Urothelium cell line (cell line): ENCODE data around the gene HOMER3.
A peak's percentile ranks its signal among the peaks of the same experiment; 100 is the strongest.
"Not testable (repeated sequence)": the region's sequence is repeated elsewhere in the genome, so short reads cannot be mapped to it uniquely, and the experiment has no call there.

ENCODE experiments used
- DNase-seq: peaks from one replicate; pipeline ENCODE4 v3.0.0; 2011; ENCODE audit warnings: low spot score, mixed read lengths
- FAIRE-seq: peaks from 2 replicates; lab custom pipeline; 2011; peaks lifted over from hg19 to GRCh38; lab: Jason Lieb, UNC

Gene HOMER3

DNA sequence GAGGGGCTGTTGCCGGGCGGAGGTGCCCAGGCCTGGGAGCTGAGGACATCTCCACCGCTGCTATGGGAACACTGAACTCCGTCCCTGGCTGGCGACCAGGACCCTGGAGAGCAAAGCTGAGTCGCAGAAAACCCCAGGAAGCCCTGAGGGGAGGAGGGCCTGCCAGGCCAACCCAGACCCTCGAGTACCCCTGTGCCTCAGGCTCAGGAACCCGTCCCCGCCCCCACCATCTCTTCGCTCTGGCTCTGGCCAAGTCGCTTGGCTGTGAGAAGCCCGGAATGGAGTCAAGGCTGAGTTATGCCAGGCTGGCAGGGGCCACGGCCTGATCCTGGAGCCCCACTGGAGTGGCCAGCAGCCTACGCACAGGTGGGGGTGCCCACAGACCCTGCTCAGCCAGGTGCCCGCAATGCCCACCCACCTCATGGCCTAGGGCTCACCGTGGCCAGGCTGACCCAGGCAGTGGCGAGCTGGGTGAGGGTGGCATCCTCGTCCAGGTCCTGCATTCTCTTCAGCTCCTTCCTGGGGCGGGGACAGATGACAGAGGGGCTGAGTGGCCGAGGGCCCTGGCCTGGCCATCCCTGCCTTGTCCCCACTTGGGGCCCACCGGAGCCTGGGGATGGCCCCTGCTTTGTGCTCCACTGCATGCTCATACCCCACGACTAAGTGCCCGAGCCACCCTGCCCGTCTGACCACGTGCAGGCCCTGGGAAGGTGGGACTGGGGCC lies 36.5 kb downstream of the HOMER3 start:
- FAIRE-seq (no peak), DNase-seq (no peak)

DNA sequence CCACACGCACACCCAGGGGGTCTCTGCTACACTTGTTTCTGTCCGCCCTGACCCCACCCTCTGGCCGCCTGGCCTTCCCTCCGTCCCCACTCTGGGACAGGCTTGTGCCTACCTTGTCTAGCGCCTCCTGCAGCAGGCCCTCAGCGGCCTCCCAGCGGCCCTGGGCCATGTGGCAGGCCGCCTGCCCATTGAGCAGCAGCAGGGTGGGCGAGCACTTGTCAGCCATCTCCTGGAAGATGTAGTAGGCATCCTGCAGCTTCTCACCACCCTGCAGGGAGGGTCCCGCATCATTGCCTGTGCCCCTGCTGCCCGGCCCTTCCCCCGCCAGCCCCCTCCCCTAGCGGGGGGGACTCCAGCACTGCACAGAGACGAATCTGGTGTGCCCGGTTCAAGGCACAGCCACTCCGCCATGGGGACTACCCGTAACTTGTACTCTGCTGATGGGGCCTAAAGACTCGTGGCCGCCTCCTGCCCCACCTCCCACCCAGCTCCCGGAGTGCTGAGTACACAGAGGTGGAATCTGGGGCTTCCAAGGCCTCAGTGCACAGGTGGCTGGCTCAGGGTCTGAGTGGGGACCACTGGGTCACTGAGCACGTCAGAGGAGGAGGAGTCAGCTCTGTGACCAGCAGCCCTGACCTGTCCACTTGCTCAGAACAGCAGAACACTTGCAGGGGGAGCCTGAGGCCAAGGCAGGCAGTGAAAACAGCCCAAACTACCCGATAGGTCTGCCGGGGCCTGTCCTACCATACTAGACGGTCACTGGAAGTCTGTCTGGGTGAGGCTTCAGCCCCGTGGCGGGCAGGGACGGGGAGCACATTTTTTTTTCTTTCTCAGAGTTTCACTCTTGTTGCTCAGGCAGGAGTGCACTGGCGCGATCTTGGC lies 37.6 kb downstream of the HOMER3 start:
- DNase-seq (no peak), FAIRE-seq (no peak)

DNA sequence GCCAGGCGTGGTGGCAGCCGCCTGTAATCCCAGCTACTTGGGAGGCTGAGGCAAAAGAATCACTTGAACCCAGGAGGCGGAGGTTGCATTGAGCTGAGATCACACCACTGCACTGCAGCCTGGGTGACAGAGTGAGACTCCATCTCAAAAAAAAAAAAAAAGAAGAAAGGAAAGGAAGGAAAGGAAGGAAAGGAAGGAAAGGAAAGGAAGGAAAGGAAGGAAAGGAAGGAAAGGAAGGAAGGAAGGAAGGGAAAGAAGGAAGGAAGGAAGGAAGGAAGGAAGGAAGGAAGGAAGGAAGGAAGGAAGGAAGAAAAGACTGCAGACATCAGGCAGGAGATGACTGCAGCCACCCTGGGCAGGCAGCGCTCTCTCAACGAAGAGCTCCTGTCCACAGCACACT lies 38.5 kb downstream of the HOMER3 start:
- not testable (repeated sequence) for FAIRE-seq, DNase-seq

DNA sequence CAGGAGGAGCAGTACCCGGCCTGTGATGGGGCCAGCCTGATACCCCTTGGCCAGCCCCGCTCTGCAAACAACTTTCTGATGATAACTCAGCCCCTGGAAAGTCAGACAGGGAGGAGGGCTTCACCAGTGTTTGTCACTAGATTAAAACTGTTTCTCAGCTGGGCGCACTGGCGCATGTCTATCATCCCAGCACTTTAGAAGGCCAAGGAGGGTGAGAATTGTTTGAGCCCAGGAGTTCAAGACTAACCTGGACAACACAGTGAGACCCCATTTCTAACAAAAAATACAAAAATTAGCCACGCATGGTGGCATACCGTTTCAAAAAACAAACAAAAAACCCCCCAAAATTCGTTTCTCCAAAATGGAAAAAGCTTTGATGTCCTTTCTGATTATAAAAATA lies 39.5 kb downstream of the HOMER3 start:
- DNase-seq, result no peak
- FAIRE-seq, result no peak

DNA sequence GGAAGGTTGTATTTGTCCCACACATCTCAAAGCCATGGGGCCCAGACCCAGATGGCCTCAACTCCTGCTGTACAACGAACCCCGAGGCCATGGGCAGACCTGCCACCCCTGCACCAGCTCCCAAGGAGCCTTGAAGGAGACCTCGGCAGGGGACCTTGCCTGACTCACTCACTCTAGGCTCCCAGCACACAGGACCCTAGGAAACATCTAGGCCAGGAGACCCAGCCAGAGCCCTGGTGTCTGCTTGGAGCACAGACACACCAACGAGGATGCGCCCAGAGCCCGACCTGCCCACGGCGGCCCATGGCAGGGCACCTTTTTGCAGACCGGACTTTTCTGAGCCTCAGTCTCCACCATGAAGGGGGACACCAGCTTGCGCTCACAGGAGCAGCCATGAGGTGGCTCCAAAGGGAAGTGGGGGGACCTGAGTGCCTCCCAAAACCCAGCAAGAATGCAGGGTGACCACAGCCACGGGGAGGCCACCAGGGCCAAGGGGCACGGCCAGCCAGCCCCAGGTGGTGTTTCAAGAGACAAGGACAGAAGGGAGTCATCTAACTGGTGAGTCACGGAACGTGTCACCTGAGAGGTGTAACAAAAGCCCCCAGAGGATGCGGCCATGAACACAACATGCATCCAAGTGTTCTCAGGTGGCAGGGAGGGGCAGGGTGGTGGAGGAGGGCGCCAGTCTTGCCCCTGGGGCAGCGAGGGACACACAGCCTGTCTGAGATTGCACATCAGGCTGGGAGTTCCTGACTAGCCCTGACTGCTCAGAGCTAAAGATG lies 40.1 kb downstream of the HOMER3 start:
- FAIRE-seq (no peak), DNase-seq (no peak)

DNA sequence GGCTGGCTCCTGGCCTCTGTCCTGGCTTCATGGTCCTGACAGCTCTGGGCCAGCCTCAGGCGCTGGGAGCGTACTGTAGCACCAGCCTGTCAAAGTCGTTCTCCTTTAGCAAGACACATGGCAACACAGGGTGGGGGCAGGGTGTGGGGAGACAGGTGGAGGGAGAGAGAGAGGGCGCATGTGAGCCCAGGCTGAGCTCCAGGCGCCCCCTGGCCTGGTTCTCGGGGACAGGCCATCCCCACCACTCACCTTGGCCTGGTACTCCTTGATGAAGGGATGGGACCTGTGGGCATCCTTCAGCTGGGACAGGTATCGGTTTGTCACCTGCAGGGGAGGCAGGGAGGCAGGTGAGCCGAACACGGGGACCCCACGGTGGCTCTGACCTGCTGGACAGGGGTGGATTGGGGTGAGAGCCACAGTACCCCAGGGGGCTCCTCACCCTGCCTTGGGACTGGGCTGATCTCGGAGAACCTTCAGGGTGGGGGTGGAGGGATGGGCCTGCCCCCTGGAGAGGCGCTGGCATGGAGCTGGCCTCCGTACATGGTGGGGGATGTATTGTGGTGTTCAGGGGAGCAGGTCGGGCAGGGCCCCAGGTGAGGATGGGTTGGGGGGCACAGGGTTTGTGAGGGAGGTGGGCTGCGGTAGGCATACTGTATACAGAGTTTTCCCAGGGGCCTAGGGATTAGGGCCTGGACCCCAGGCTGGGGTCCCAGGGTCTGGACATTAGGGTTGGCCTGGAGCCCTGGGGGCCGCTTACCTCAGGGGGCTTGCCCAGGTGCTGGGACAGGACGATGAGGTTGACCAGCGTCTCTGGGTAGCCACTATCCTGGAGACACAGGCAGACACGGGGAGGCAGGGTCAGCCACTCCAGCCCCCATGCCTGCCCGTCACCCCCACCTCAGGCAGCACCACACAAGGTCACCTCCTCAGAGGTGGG lies 41.1 kb downstream of the HOMER3 start:
- DNase-seq (no peak), FAIRE-seq (no peak)

DNA sequence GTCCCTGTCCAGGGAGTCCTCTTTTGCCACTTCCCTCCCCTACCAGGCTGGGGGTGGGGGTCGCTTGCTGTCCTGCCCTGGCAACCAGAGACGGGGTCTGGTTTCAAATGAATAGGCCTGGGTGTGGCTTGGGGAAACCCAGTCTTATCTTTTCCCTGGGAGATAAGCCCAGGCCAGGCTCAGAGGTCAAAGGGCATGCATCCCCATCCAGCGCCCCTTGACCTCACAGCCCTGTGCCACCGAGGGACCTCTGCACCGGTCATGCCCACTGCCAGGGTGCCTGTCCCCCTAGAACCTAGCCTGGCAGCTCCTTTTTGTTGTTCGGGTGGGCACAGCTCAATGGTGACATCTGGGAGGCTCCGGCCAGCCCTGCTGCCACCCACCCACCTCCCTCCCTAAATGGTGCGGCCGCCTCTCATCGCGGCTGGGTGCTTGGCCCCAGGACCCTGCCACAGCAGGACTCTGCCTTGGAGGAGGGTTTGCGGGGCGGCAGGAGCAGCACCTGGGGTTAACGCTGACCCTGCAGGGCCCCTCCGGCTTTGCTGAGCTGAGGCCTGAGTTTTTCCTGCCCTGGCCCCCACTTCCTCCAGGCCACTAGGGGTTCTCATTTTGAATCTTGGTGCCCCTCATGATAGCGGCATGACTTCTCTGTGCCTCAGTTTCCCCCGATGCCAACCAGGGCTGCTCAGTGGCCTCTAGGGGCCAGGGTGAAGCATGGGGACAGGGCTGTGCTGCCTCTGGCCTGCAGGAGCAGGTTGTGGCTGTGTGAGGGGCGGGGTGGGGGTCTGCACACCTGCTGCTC lies 42.2 kb downstream of the HOMER3 start:
- DNase-seq (no peak), FAIRE-seq (no peak)

DNA sequence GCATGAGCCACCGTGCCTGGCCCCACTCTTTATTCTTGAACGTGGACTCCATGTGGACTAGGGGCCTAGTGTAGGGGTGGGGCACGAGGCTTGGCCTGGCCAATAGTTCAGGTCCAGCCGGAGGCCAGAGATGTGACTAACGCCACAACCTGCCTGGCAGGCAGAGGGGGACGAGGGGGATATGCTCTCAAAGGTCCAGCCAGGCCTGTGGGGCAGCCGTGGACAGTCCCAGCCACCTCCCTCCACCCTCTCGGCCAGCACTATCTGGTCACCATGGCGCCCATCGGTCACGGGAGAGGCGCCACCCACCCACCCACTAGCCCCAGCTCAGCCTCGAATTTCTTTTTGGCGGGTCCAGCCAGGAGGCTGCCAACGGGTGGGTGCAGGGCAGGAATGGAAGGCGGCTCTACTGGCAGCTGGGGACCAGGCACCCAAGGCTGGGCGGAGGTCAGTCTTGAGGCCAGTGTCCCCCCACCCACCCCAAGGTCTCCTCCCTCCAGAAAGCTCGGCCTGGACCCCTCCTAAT lies 42.9 kb downstream of the HOMER3 start:
- DNase-seq, result no peak
- FAIRE-seq, result no peak

DNA sequence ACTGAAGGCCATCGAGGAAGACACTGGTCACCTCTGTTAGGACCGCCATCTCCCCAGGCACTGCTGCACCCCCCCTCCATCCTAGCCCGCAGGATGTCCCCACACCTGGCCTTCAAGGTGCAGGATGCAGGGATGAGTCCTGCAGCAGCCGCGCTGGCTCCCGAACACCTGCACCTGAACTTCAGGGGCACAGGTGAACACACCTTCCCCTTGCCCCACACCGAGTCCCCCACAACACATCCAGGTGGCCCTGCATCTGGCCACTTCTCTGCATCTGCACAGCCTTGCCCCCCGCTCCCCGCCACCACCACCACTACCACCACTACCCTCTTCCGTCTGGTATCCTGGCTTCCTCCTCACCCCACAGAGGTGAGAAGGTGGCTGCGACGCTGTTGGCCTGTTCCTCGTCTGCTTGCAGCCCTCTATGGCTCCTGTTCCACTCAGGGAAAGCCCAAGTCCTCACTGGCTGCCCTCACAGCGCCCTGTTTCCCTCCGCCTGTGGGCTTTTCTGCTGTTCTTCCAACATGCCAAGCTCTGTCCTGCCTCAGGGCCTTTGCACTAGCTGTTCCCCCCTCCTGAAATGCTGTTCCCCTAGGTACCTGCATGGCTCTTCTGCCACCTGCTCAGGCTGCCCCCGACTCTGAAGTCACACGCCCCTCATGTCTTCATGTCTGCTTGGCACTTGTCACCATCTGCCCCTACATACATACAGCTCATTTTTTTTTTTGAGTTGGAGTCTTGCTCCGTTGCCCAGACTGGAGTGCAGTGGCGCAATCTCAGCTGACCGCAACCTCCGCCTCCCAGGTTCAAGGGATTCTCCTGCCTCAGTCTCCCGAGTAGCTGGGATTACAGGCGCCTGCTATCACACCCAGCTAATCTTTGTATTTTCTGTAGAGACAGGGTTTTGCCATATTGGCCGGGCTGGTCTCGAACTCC lies 43.7 kb downstream of the HOMER3 start:
- no peak for FAIRE-seq
- no peak for DNase-seq

DNA sequence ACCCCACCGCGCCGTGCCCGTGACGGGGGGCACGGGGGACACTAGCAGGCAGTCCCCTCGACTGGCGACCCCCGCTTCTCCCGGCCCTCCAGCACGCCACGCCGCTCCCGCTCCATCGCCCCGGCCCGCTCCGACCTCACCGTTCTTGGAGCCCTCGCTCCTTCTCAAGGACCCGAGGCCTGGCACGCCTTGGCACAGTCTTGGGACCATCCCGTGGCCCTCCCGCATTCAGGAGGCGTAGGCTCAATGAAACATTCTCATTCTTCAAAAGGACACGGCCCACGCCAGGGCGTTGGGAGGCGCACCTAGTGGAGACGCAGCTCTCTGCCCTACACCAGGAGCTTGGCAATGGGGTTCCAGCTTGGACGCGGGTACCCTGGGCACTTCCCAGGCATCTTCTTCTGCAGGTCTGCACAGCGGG lies 44.6 kb downstream of the HOMER3 start:
- DNase-seq (no peak), FAIRE-seq (no peak)

DNA sequence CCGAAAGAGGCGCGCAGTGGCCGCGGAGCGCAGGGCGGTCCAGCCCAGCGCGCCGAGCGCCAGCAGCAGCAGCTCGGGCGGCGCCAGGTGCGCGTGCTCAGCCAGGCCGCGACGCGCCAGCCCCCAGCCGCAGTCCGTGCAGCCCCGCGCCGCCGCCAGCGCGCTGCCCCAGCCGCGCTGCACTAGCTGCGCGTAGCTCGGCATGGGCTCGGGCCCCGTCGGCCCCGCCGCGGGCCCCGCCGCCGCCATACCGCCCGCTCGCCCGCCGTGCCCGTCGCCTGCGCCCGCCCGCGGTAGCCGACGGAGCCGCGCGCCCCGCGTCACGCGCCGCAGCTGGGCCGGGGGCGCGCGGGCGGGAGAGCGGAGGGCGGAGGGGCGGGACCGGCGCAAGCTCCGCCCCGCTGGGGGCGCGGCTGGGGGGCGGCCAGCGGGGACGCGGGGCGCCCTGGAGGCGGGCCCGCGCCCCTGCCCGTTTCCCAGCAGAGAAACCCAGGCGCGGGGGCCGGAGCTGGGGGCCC lies 45.1 kb downstream of the HOMER3 start, which contains the start of gene CERS1:
TSS of gene CERS1 (minus strand) at position 335 of the 518 bp plus-strand sequence. CDS start at position 249, 86 bp downstream.
- no peak for FAIRE-seq
- peak; percentile 64 for DNase-seq

DNA sequence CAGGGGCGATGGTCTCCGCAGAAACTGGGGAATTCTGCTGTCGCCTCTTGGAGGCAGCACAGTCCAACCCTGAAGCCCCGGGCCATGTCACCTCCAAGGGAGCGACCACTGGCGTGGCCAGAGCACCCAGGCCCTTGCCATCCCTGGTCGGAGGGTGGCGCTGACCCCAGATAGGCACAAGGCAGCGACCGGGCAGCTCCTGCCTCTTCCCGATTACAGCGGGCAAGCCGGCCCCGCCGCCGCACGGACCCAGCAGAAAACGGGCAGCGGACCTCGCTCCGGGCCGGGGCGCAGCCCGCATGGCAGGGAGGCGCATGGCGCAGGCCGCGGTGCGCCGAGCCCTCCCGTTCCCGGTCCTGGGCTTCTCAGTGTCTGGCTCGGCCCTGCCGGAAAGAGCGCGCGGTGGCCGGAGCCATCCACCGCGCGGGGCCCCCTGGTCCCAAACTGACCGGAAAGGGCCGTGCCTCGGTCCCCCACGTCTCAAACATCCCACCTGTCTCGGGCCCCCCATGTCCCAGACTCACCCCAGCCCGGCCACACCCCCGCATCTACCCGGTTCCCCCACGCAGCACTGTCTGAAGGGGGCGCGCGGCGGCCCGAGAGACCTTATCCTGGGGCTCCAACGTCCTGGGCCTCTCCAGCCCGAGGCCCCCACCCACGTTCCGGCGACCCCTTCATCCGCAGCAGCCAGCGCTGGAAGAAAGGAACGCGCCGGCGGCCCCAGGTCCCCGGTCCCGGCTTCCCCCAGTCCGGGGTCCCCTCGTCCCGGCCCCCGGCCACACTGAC lies 45.8 kb downstream of the HOMER3 start:
- FAIRE-seq (no peak), DNase-seq (peak; percentile 58)

DNA sequence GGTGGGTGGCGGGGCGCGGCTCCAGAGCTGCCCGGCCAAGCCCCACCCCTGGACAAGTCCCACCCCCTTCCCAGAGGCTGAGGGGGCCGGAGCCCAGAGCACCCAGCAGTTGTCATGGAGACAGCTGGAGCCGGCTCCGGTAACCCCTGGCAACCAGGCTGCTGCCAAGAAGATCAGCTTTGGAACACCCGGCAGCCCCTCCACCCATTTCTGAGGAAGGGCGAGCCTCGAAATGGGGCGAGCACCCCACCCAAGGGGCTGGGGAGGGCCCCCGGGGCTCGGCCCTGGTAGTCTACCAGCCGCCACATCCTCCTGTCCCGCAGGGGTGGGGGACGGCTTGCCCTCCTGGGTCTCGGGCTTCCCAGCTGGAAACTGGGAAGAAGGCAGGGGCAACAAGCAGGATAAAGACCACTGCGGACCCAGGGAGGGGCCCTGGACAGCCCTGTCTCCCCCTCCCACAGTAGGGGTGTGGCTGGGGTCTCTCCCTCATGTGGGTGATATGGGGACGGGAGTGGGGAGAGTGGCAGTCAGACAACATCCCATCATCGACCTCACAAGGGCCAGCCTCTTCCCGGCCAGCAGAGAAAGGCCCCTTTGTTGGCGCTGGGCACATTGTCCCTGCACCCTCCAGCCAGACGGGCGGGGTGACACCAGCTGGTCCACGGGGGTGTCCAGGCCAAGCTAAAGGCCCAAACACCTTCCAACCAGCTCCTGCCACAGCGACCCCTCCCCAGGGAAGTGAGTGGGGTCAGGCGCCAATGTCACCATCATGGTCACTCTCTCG lies 46.6 kb downstream of the HOMER3 start:
- peak; percentile 71 for DNase-seq
- no peak for FAIRE-seq

DNA sequence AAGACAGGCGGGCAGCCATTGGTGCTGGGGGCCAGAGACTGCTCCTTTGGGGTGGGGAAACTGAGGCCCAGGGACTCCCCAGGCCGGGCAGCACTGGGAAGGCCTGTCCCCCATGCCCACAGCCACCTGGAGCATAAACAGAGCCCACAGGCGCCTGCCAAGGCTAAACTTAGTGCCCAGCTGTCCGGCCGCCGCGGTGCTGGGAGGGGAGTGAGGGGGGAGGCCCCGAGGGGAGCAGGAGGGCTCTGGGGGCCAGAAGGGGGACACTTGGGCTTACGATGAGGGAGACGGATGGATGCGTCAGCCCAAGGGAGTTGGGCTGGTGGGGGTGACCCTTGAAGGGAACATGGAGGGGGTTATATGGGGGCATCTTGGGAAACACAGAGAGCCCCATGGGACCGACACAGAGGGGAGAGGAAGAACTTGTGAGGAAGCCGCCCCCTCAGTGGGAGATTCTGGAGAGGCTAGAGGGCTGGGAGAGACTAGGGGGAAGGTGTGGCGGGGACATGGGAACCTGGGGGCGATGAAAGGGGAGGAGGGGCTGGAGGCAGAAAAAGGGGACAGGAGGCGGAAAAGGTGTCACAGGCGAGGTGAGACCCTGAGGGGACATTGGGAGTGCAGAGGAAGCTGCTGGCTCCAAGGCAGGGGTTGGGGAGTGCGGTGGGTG lies 47.3 kb downstream of the HOMER3 start:
- FAIRE-seq (no peak), DNase-seq (no peak)

DNA sequence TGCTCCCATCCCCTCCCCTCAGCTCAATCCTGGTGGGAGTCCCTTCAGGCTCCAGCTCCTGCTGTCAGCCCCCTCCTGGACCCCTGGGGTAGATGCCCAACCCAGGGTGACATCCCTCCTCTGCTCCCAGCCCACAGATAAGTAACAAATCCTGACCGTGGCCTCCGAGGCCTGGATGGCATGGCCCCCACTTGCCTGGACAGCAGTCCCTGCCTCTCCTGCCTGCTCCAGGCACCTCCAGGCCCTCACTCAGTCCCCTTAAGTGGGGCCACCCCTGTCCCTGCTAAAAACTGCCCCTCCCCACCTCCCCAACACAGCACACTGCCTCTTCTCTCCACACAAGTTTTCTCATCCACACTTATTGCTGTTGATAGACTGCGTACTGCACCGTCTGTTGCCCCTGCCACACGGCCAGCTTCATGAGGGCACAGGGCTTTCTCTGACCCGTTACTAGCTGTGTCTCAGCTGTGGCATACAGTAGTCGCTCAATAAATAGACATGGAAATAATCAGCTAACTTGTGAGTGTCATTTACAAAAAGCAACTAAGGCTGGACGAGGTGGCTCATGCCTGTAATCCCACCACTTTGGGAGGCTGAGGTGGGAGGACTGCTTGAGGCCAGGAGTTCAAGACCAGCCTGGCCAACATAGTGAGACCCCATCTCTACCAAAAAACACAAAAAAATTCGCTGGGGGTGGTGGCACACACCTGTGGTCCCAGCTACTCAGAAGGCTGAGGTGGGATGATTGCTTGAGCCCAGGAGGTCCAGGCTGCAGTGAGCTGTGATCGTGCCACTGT lies 50.9 kb downstream of the HOMER3 start:
- FAIRE-seq (no peak), DNase-seq (no peak)
